ENCODE measurements around the gene TRPM3. TPM values are rescaled to one million over a fixed set of nuclear protein-coding genes. Genes with fewer than 3 reads are reported as not detected.

Gene TRPM3
- total RNA-seq, 1 experiment from 2014 or later: not detected

GRCh38 chr9:70525519-70525918, 595.9 kb downstream of the TRPM3 start:
- H3K27ac Mint-ChIP-seq (ENCODE audit: unreplicated experiment): no peak overlapping the region
- BruUV-seq (replicated peaks): no TSS peak
- H3K36me3 Mint-ChIP-seq (ENCODE audit: insufficient read depth, unreplicated experiment): no peaks in the 10 kb centered on the region
- no peaks in the 10 kb centered on the region for H3K4me1 Mint-ChIP-seq (ENCODE audit: low read depth, unreplicated experiment)
- peaks cover 42% of the 10 kb centered on the region for H3K27me3 Mint-ChIP-seq (ENCODE audit: unreplicated experiment)
- TF ChIP-seq CTCF (IDR thresholded peaks at IDR 0.05; ENCODE audit: unreplicated experiment): no peak
- H3K4me3 Mint-ChIP-seq (ENCODE audit: low read depth, unreplicated experiment): no peak overlapping the region
- intact Hi-C loops (cut with micrococcal nuclease; ENCODE audit: unreplicated experiment): no loop called here
- H3K9me3 Mint-ChIP-seq (ENCODE audit: low read depth, unreplicated experiment): peaks cover 3% of the 10 kb centered on the region
- CTCF ChIA-PET: interaction anchor here (0.5 kb wide), 1 partner anchor 10 kb away, joined by 5 read pairs; no protein-coding TSS in a partner anchor
- DNase-seq: no peak

GRCh38 chr9:70519912-70520724, 601.3 kb downstream of the TRPM3 start:
- intact Hi-C loops (cut with micrococcal nuclease; ENCODE audit: unreplicated experiment): no loop called here
- Mint-ChIP-seq H3K4me1 (ENCODE audit: low read depth, unreplicated experiment) (no peaks in the 10 kb centered on the region), H3K9me3 (ENCODE audit: low read depth, unreplicated experiment) (no peaks in the 10 kb centered on the region), H3K36me3 (ENCODE audit: insufficient read depth, unreplicated experiment) (no peaks in the 10 kb centered on the region), H3K27ac (ENCODE audit: unreplicated experiment) (no peak overlapping the region), H3K27me3 (ENCODE audit: unreplicated experiment) (peaks cover 37% of the 10 kb centered on the region), H3K4me3 (ENCODE audit: low read depth, unreplicated experiment) (no peak overlapping the region)
- no peak for TF ChIP-seq CTCF (IDR thresholded peaks at IDR 0.05; ENCODE audit: unreplicated experiment)
- no peak for DNase-seq
- CTCF ChIA-PET: no interaction called here
- no TSS peak for BruUV-seq (replicated peaks)

- H3K27ac Mint-ChIP-seq (ENCODE audit: unreplicated experiment): no peak overlapping the region
- no peaks in the 10 kb centered on the region for H3K9me3 Mint-ChIP-seq (ENCODE audit: low read depth, unreplicated experiment)
- H3K4me3 Mint-ChIP-seq (ENCODE audit: low read depth, unreplicated experiment): no peak overlapping the region
- BruUV-seq (replicated peaks): no TSS peak
- H3K36me3 Mint-ChIP-seq (ENCODE audit: insufficient read depth, unreplicated experiment): no peaks in the 10 kb centered on the region
- no peak for DNase-seq
- CTCF ChIA-PET: no interaction called here
- intact Hi-C loops (cut with micrococcal nuclease; ENCODE audit: unreplicated experiment): no loop called here
- no peak for TF ChIP-seq CTCF (IDR thresholded peaks at IDR 0.05; ENCODE audit: unreplicated experiment)
- peaks cover 17% of the 10 kb centered on the region for H3K27me3 Mint-ChIP-seq (ENCODE audit: unreplicated experiment)
- no peaks in the 10 kb centered on the region for H3K4me1 Mint-ChIP-seq (ENCODE audit: low read depth, unreplicated experiment)
Observed at GRCh38 chr9:70517926-70518610, 603.4 kb downstream of the TRPM3 start.

- CTCF ChIA-PET: no interaction called here
- no TSS peak for BruUV-seq (replicated peaks)
Observed at GRCh38 chr9:70514273-70514672, 607.1 kb downstream of the TRPM3 start.

More at GRCh38 chr9:70514273-70514672, 607.1 kb downstream of the TRPM3 start:
- Mint-ChIP-seq H3K4me1 (ENCODE audit: low read depth, unreplicated experiment) (no peaks in the 10 kb centered on the region), H3K27me3 (ENCODE audit: unreplicated experiment) (no peaks in the 10 kb centered on the region), H3K27ac (ENCODE audit: unreplicated experiment) (no peak overlapping the region), H3K36me3 (ENCODE audit: insufficient read depth, unreplicated experiment) (no peaks in the 10 kb centered on the region), H3K4me3 (ENCODE audit: low read depth, unreplicated experiment) (no peak overlapping the region), H3K9me3 (ENCODE audit: low read depth, unreplicated experiment) (no peaks in the 10 kb centered on the region)
- intact Hi-C loops (cut with micrococcal nuclease; ENCODE audit: unreplicated experiment): no loop called here
- TF ChIP-seq CTCF (IDR thresholded peaks at IDR 0.05; ENCODE audit: unreplicated experiment): no peak
- no peak for DNase-seq
